ENCODE data around the gene ANKH. TPM values are rescaled to one million over a fixed set of nuclear protein-coding genes. Genes with fewer than 3 reads are reported as not detected.
"Not testable (repeated sequence)": the region's sequence is repeated elsewhere in the genome, so short reads cannot be mapped to it uniquely, and the experiment has no call there.

Gene ANKH
- total RNA-seq, 2 experiments from 2014 or later: 69.3 to 74.2 TPM

GRCh38 chr5:14879937-14880589 lies 8.5 kb upstream of the ANKH start:
- peaks cover 20% of the 10 kb centered on the region for H3K27me3 Mint-ChIP-seq
- H3K4me3 Mint-ChIP-seq: no peak overlapping the region
- DNase-seq: no peak
- ChIA-PET CTCF (interaction anchor here (0.9 to 2.4 kb wide), 3 partner anchors 8 to 13 kb away, joined by 3 to 8 read pairs (median 4); partner anchors contain the start of gene ANKH), POLR2A (no interaction called here)
- no peaks in the 10 kb centered on the region for H3K9me3 Mint-ChIP-seq
- H3K4me1 Mint-ChIP-seq: peaks cover 2% of the 10 kb centered on the region
- H3K27ac Mint-ChIP-seq: no peak overlapping the region
- no peaks in the 10 kb centered on the region for H3K36me3 Mint-ChIP-seq (ENCODE audit: low read depth)

- POLR2A ChIA-PET: no interaction called here
- Mint-ChIP-seq H3K9me3 (no peaks in the 10 kb centered on the region), H3K27me3 (peaks cover 20% of the 10 kb centered on the region)
Measured at GRCh38 chr5:14879393-14879792, 7.8 kb upstream of the ANKH start.

GRCh38 chr5:14878192-14878591 lies 6.6 kb upstream of the ANKH start:
- H3K27ac Mint-ChIP-seq; H3K36me3 Mint-ChIP-seq (ENCODE audit: low read depth); POLR2A ChIA-PET; DNase-seq; H3K9me3 Mint-ChIP-seq; H3K4me3 Mint-ChIP-seq; H3K4me1 Mint-ChIP-seq: not testable (repeated sequence)
- CTCF ChIA-PET: interaction anchor here (1.0 to 2.0 kb wide), 3 partner anchors 13 to 171 kb away, joined by 3 to 4 read pairs (median 3); no protein-coding TSS in a partner anchor
- H3K27me3 Mint-ChIP-seq: peaks cover 20% of the 10 kb centered on the region

More at GRCh38 chr5:14879393-14879792, 7.8 kb upstream of the ANKH start:
- Mint-ChIP-seq H3K4me3 (no peak overlapping the region), H3K4me1 (peaks cover 2% of the 10 kb centered on the region), H3K36me3 (ENCODE audit: low read depth) (no peaks in the 10 kb centered on the region), H3K27ac (no peak overlapping the region)
- CTCF ChIA-PET: interaction anchor here (2.4 kb wide), 1 partner anchor 9 kb away, joined by 8 read pairs; the partner anchor contains the start of gene ANKH
- no peak for DNase-seq

DNA sequence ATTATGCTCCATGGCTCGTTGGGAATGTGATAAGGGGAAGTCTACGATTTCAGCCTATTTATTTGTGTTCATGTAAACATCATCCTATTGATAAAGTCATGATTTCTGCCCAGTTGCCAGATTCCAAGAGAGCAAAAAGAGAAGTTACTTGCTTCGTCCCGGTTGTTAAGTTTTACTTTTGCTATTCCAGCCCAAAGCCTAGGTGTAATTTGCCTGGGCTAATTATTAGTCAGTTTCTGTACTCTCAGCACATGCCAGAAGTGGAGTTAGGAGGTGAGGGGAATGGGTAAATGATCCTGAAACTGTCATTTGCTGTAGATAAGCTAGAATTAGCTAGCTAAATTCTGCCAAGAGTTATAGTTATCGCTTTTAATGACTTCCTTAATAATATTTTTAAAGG lies 4.5 kb upstream of the ANKH start:
- H3K27me3 Mint-ChIP-seq: peaks cover 20% of the 10 kb centered on the region
- peaks cover 5% of the 10 kb centered on the region for H3K4me1 Mint-ChIP-seq
- H3K9me3 Mint-ChIP-seq: no peaks in the 10 kb centered on the region
- ChIA-PET CTCF (interaction anchor here (1.0 kb wide), 1 partner anchor 70 kb away, joined by 3 read pairs; no protein-coding TSS in a partner anchor), POLR2A (no interaction called here)
- no peak overlapping the region for H3K4me3 Mint-ChIP-seq
- H3K36me3 Mint-ChIP-seq (ENCODE audit: low read depth): no peaks in the 10 kb centered on the region
- no peak for DNase-seq
- H3K27ac Mint-ChIP-seq: no peak overlapping the region

GRCh38 chr5:14873790-14874189 lies 2.2 kb upstream of the ANKH start:
- H3K27me3 Mint-ChIP-seq: peaks cover 16% of the 10 kb centered on the region
- ChIA-PET CTCF (no interaction called here), POLR2A (no interaction called here)
- no peak for DNase-seq
- H3K9me3 Mint-ChIP-seq: no peaks in the 10 kb centered on the region
- peaks cover 5% of the 10 kb centered on the region for H3K36me3 Mint-ChIP-seq (ENCODE audit: low read depth)
- peaks cover 24% of the 10 kb centered on the region for H3K4me1 Mint-ChIP-seq
- no peak overlapping the region for H3K27ac Mint-ChIP-seq
- H3K4me3 Mint-ChIP-seq: no peak overlapping the region

GRCh38 chr5:14873093-14873492 lies 1.5 kb upstream of the ANKH start:
- peaks cover 25% of the 10 kb centered on the region for H3K4me1 Mint-ChIP-seq
- H3K27me3 Mint-ChIP-seq: peaks cover 16% of the 10 kb centered on the region
- H3K27ac Mint-ChIP-seq: no peak overlapping the region
- no peak for DNase-seq
- H3K4me3 Mint-ChIP-seq: no peak overlapping the region
- peaks cover 5% of the 10 kb centered on the region for H3K36me3 Mint-ChIP-seq (ENCODE audit: low read depth)
- ChIA-PET CTCF (interaction anchor here (1.0 to 1.3 kb wide), 4 partner anchors 8 to 52 kb away, joined by 4 to 9 read pairs (median 4); no protein-coding TSS in a partner anchor), POLR2A (interaction anchor here (0.5 to 1.4 kb wide), 2 partner anchors 73 to 120 kb away, joined by 3 to 4 read pairs; no protein-coding TSS in a partner anchor)
- no peaks in the 10 kb centered on the region for H3K9me3 Mint-ChIP-seq

DNA sequence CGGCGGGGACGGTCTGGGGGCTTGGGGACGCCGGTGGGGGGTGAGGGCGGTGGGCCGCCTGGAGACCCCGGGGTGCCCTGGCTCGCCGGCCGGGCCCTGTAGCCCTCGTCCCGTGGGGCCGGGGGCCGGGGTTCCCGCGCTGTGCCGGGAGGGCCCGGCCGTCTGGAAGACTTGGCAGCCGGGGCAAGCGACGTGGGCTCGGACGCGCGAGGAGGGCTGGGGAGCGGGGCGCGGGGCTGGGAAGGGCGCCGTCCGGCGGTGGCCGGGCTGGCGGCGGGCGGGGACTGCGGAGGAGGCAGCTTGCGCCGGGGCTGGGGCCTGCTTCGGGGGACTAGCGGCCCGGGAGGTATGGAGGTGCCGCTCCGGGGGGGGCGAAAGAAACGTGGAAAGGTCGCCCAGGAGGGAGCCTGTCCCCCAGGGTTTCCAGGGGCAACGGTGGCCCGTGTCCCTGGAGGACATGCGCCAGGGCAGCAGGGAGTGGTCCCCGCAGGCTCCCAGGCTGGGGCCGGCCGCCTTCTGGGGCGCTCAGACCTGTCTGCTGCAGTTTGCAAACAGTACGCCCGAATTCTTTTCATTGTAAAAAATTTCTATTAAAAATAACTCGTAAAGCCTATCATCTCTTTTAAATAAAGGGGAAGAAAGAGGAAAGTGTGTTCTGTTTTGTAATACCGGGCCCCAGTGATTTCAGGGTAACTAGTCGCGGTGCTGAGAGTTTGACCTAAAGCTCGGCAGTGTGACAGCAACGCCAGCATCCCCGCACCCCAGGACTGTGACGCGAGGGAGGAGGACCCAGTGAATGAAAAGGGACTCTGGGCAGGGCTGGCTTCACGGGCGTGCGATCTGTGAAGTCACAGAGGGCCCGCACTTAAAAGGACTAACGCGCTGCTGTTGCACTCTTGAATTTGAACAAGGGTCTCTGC lies 752 bp upstream of the ANKH start:
- Mint-ChIP-seq H3K9me3 (no peaks in the 10 kb centered on the region), H3K36me3 (ENCODE audit: low read depth) (peaks cover 5% of the 10 kb centered on the region), H3K4me3 (peak overlapping the region; percentile 80), H3K4me1 (peaks cover 27% of the 10 kb centered on the region), H3K27ac (peak overlapping the region; percentile 86), H3K27me3 (peaks cover 13% of the 10 kb centered on the region)
- ChIA-PET POLR2A (interaction anchor here (0.5 to 1.4 kb wide), 2 partner anchors 74 to 121 kb away, joined by 3 to 4 read pairs; no protein-coding TSS in a partner anchor), CTCF (interaction anchor here (0.7 to 1.3 kb wide), 6 partner anchors 8 to 143 kb away, joined by 3 to 9 read pairs (median 4); no protein-coding TSS in a partner anchor)
- peak; percentile 63 for DNase-seq

DNA sequence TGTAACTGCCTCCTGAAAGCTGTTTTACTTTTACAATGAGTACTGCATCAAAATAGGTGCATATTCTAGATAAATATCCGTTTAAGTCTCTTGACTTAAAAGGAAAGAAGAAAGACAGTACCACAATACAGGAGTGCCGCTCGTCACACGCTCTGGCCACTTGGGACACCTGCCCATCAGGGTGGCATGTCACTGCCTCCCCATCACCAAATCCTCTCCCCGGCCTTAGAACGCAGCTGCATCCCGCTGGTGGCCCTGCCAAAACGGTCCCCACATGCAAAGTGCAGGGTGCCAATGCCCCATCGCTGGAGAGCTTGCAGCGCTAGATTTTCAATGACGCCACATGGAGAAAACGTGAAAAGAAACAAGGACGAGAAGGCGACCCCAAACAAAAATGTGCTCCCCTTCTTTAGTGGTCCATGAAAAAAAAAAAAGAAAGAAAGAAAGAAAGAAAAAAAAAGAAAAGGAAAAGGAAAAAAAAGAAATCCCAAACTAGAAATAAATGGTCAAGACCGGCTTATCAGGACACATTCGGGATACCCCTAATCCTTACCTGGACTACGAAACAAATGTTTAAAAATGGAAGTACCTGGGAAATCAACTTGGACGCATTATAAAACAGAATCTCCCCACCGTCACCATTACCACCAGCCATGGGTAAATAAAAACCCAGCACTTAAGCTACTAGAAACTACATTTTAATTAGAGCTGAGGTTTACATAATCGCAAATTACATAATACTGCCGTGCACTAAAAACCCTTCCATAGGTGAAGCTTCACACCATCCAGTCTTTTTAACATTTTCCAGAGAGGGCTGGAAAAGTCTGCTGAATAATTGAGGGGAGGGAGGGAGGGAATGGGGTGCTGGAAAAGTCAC lies 1.0 kb downstream of the ANKH start:
- ChIA-PET CTCF (interaction anchor here (0.5 to 1.9 kb wide), 17 partner anchors 9 to 220 kb away, joined by 3 to 8 read pairs (median 3); no protein-coding TSS in a partner anchor), POLR2A (interaction anchor here (0.6 to 0.8 kb wide), 3 partner anchors 61 to 162 kb away, joined by 3 to 8 read pairs (median 7); no protein-coding TSS in a partner anchor)
- H3K27me3 Mint-ChIP-seq: peaks cover 1% of the 10 kb centered on the region
- H3K9me3 Mint-ChIP-seq: no peaks in the 10 kb centered on the region
- peaks cover 5% of the 10 kb centered on the region for H3K36me3 Mint-ChIP-seq (ENCODE audit: low read depth)
- H3K4me1 Mint-ChIP-seq: peaks cover 27% of the 10 kb centered on the region
- peak overlapping the region; percentile 88 for H3K27ac Mint-ChIP-seq
- peak overlapping the region; percentile 86 for H3K4me3 Mint-ChIP-seq
- DNase-seq: peak; percentile 19

- no peaks in the 10 kb centered on the region for H3K27me3 Mint-ChIP-seq
- CTCF ChIA-PET: interaction anchor here (0.8 to 1.9 kb wide), 6 partner anchors 8 to 166 kb away, joined by 3 to 8 read pairs (median 4); no protein-coding TSS in a partner anchor
- POLR2A ChIA-PET: interaction anchor here (0.6 to 0.8 kb wide), 2 partner anchors 60 to 161 kb away, joined by 3 to 7 read pairs; no protein-coding TSS in a partner anchor
- DNase-seq: peak; percentile 18
- H3K9me3 Mint-ChIP-seq: no peaks in the 10 kb centered on the region
- peaks cover 27% of the 10 kb centered on the region for H3K4me1 Mint-ChIP-seq
- H3K27ac Mint-ChIP-seq: peak overlapping the region; percentile 88
- H3K4me3 Mint-ChIP-seq: peak overlapping the region; percentile 86
- H3K36me3 Mint-ChIP-seq (ENCODE audit: low read depth): peaks cover 5% of the 10 kb centered on the region
Measured at GRCh38 chr5:14869668-14870164, 1.9 kb downstream of the ANKH start.

GRCh38 chr5:14869233-14869632 lies 2.3 kb downstream of the ANKH start:
- H3K27me3 Mint-ChIP-seq: no peaks in the 10 kb centered on the region
- no peak for DNase-seq
- CTCF ChIA-PET: interaction anchor here (1.9 kb wide), 1 partner anchor 78 kb away, joined by 4 read pairs; no protein-coding TSS in a partner anchor
- peak overlapping the region; percentile 86 for H3K4me3 Mint-ChIP-seq
- POLR2A ChIA-PET: no interaction called here
- H3K27ac Mint-ChIP-seq: peak overlapping the region; percentile 9
- H3K9me3 Mint-ChIP-seq: no peaks in the 10 kb centered on the region
- H3K4me1 Mint-ChIP-seq: peaks cover 28% of the 10 kb centered on the region
- H3K36me3 Mint-ChIP-seq (ENCODE audit: low read depth): peaks cover 5% of the 10 kb centered on the region

DNA sequence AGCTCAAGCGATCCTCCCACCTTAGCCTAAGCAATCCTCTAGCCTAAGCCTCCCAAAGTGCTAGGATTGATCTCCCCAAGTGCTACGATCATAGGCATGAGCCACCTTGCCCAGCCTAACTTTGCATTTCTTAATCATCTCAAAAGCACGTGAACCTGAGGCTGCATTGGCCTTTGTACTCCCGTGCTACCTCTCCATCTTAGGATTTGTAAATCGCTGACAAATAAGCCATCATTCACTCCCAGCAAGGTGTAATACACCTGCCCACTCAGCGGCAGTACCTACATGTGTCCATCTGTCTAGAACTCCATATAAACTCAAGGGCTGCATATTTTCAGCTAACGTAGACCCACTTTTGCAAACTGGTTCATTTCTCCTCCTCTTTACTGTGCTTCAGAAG lies 2.8 kb downstream of the ANKH start:
- H3K4me3 Mint-ChIP-seq: no peak overlapping the region

More for the DNA sequence above, 2.8 kb downstream of the ANKH start:
- CTCF ChIA-PET: interaction anchor here (1.3 to 1.4 kb wide), 2 partner anchors 20 to 57 kb away, joined by 3 to 4 read pairs; no protein-coding TSS in a partner anchor
- Mint-ChIP-seq H3K36me3 (ENCODE audit: low read depth) (peaks cover 5% of the 10 kb centered on the region), H3K27me3 (no peaks in the 10 kb centered on the region), H3K9me3 (no peaks in the 10 kb centered on the region), H3K4me1 (peaks cover 29% of the 10 kb centered on the region), H3K27ac (no peak overlapping the region)
- POLR2A ChIA-PET: no interaction called here
- DNase-seq: no peak

All from activated CD4-positive, alpha-beta T cell treated with anti-CD3 and anti-CD28 coated beads, Interleukin-2, amount 10 ng/mL, durations not matched to agents 7 days and 5 days (primary cell).